ENCODE data around the gene MYBPH. TPM values are rescaled to one million over a fixed set of nuclear protein-coding genes. Genes with fewer than 3 reads are reported as not detected.
A peak's percentile ranks its signal among the peaks of the same experiment; 100 is the strongest.

Gene MYBPH
- total and polyA plus RNA-seq, 7 donors, result not detected

GRCh38 chr1:203130358-203130985 is 45.2 kb downstream of the MYBPH start:
- H3K4me3 ChIP-seq, result no peak overlapping the region
- no peaks in the 10 kb centered on the region for H3K9me3 ChIP-seq
- DNase-seq, result peak; percentile 41
- whole genome bisulfite sequencing, 2 donors, result 82 to 85% methylated on average over 3 of the region's 3 CpGs
- peaks cover 0 to 27% (median 24%) of the 10 kb centered on the region in 4 donors for H3K4me1 ChIP-seq
- no peaks in the 10 kb centered on the region for H3K36me3 ChIP-seq
- H3K27ac ChIP-seq, result no peak overlapping the region
- intact Hi-C loops (cut with DNase I), result no loop called here
- TF ChIP-seq EP300 (IDR thresholded peaks at IDR 0.05), result no peak
- TF ChIP-seq POLR2A (IDR thresholded peaks at IDR 0.05), result no peak
- TF ChIP-seq CTCF (IDR thresholded peaks at IDR 0.05), result no peak
- no peak for TF ChIP-seq POLR2AphosphoS5 (IDR thresholded peaks at IDR 0.05)
- H3K27me3 ChIP-seq, result peaks cover 0 to 9% (median 4%) of the 10 kb centered on the region in 3 donors

- Histone ChIP-seq H3K36me3 (no peaks in the 10 kb centered on the region), H3K4me1 (peaks cover 0 to 27% (median 24%) of the 10 kb centered on the region in 4 donors), H3K27ac (no peak overlapping the region), H3K27me3 (peaks cover 0 to 14% (median 12%) of the 10 kb centered on the region in 3 donors), H3K4me3 (no peak overlapping the region), H3K9me3 (no peaks in the 10 kb centered on the region)
- TF ChIP-seq CTCF (IDR thresholded peaks at IDR 0.05), result no peak
- WGBS, 2 donors, result 40 to 66% methylated on average over 7 of the region's 7 CpGs
- intact Hi-C loops (cut with DNase I), result loop anchor here (5.0 kb wide), 1 partner anchor 43 kb away; no protein-coding TSS in a partner anchor
- DNase-seq, result no peak
Measured at GRCh38 chr1:203129501-203130231, 46.0 kb downstream of the MYBPH start.

- H3K4me3 ChIP-seq, result no peak overlapping the region
- intact Hi-C loops (cut with DNase I), result loop anchor here (5.0 kb wide), 1 partner anchor 43 kb away; no protein-coding TSS in a partner anchor
- no peak for DNase-seq
Measured at GRCh38 chr1:203128716-203129500, 46.7 kb downstream of the MYBPH start.

GRCh38 chr1:203128431-203128715 is 47.3 kb downstream of the MYBPH start:
- peaks cover 0 to 27% (median 24%) of the 10 kb centered on the region in 4 donors for H3K4me1 ChIP-seq
- WGBS, 2 donors, result 15 to 27% methylated on average over 7 of the region's 7 CpGs
- no peak for DNase-seq
- H3K36me3 ChIP-seq, result no peaks in the 10 kb centered on the region
- intact Hi-C loops (cut with DNase I), result loop anchor here (5.0 kb wide), 1 partner anchor 44 kb away; no protein-coding TSS in a partner anchor
- peaks cover 0 to 22% (median 19%) of the 10 kb centered on the region in 3 donors for H3K27me3 ChIP-seq
- H3K27ac ChIP-seq, result peak overlapping the region in 1 of 4 donors; percentile 27
- H3K4me3 ChIP-seq, result peak overlapping the region in 3 of 4 donors; percentile 27 to 51 (median 48)
- no peaks in the 10 kb centered on the region for H3K9me3 ChIP-seq
- TF ChIP-seq POLR2A (IDR thresholded peaks at IDR 0.05), result no peak
- no peak for TF ChIP-seq EP300 (IDR thresholded peaks at IDR 0.05)
- no peak for TF ChIP-seq CTCF (IDR thresholded peaks at IDR 0.05)
- no peak for TF ChIP-seq POLR2AphosphoS5 (IDR thresholded peaks at IDR 0.05)

More at GRCh38 chr1:203128716-203129500, 46.7 kb downstream of the MYBPH start:
- H3K9me3 ChIP-seq, result no peaks in the 10 kb centered on the region
- peaks cover 0 to 27% (median 24%) of the 10 kb centered on the region in 4 donors for H3K4me1 ChIP-seq
- no peaks in the 10 kb centered on the region for H3K36me3 ChIP-seq
- TF ChIP-seq EP300 (IDR thresholded peaks at IDR 0.05), result no peak
- no peak for TF ChIP-seq POLR2A (IDR thresholded peaks at IDR 0.05)
- TF ChIP-seq POLR2AphosphoS5 (IDR thresholded peaks at IDR 0.05), result no peak
- TF ChIP-seq CTCF (IDR thresholded peaks at IDR 0.05), result no peak
- WGBS, 2 donors, result 89 to 90% methylated on average over 29 of the region's 29 CpGs
- H3K27me3 ChIP-seq, result peaks cover 0 to 19% (median 18%) of the 10 kb centered on the region in 3 donors
- H3K27ac ChIP-seq, result no peak overlapping the region

Measured in sigmoid colon (tissue), 7 donors.